H1 (cell line): ENCODE measurements around the gene PPP1R1B. TPM values are rescaled to one million over a fixed set of nuclear protein-coding genes. Genes with fewer than 3 reads are reported as not detected.

Experiments
- CTCF ChIA-PET: fragments of 300-600 bp; sonication (Branson Sonifier 250); formaldehyde crosslinking; loops from one replicate; lab custom pipeline; 2021; ENCODE audit not compliant: partially characterized antibody; lab: Charles Lee
- POLR2A ChIA-PET: fragments of 300-600 bp; sonication (Branson Sonifier 250); formaldehyde crosslinking; loops from one replicate; lab custom pipeline; 2021; ENCODE audit warnings: inconsistent platforms; ENCODE audit not compliant: partially characterized antibody; lab: Charles Lee
- DNase-seq, 2 experiments: peaks; one replicate each; pipeline versions ENCODE4 v3.0.0 to v3.0.0-alpha.2; 2010 to 2022; ENCODE audit warnings: low spot score in 2 of 2, low read depth in 1 of 2, mixed read lengths in 1 of 2
- FAIRE-seq: peaks from 2 replicates; lab custom pipeline; 2011; peaks lifted over from hg19 to GRCh38; lab: Jason Lieb, UNC
- H2AFZ ChIP-seq: 2 replicates; pipeline ENCODE4 v1.8.1; 2012; ENCODE audit warnings: low read length, inconsistent platforms
- H2AK5ac ChIP-seq: 2 replicates; pipeline ENCODE4 v1.6.1; 2013; ENCODE audit warnings: low read depth, low read length
- H2BK120ac ChIP-seq: replicated peaks from 2 replicates; pipeline ENCODE3; 2013; ENCODE audit warnings: low read depth, low read length, inconsistent platforms
- H2BK12ac ChIP-seq: 2 replicates; pipeline ENCODE4 v1.6.1; 2013; ENCODE audit warnings: low read depth, low read length
- H2BK15ac ChIP-seq: 2 replicates; pipeline ENCODE4 v1.6.1; 2013; ENCODE audit warnings: low read length
- H2BK20ac ChIP-seq: 2 replicates; pipeline ENCODE4 v1.6.1; 2013; ENCODE audit warnings: low read length
- H2BK5ac ChIP-seq: 2 replicates; pipeline ENCODE4 v1.6.1; 2013; ENCODE audit warnings: low read depth, low read length
- H3K14ac ChIP-seq: 2 replicates; pipeline ENCODE4 v1.6.1; 2013; ENCODE audit warnings: inconsistent platforms; ENCODE audit not compliant: insufficient read length
- H3K18ac ChIP-seq: 2 replicates; pipeline ENCODE4 v1.6.1; 2013; ENCODE audit warnings: low read length; ENCODE audit errors: extremely low read depth
- H3K23ac ChIP-seq: 2 replicates; pipeline ENCODE4 v1.6.1; 2013; ENCODE audit warnings: inconsistent platforms; ENCODE audit not compliant: insufficient read length
- H3K23me2 ChIP-seq: 2 replicates; pipeline ENCODE4 v1.6.1; 2013; ENCODE audit warnings: low read depth, low read length
- H3K27ac ChIP-seq: 2 replicates; pipeline ENCODE4 v1.6.1; 2011; ENCODE audit warnings: low read depth, low read length, inconsistent platforms
- H3K27me3 ChIP-seq, 4 experiments: replicated peaks in 1 of 4; 1 replicate in 1 of 4; 2 replicates in 3 of 4; pipeline versions ENCODE4 v1.6.1 to v1.8.1; 2011 to 2013; ENCODE audit warnings: low read length in 3 of 4, mild to moderate bottlenecking in 3 of 4, inconsistent platforms in 2 of 4, mixed read lengths in 2 of 4, moderate library complexity in 1 of 4; ENCODE audit not compliant: control insufficient read depth in 3 of 4, insufficient read depth in 3 of 4; ENCODE audit errors: extremely low read depth in 1 of 4
- H3K36me3 ChIP-seq, 4 experiments: 2 replicates each; pipeline versions ENCODE4 v1.6.1 to v1.8.1; 2011 to 2013; ENCODE audit warnings: mild to moderate bottlenecking in 4 of 4, low read length in 3 of 4, moderate library complexity in 2 of 4, control low read depth in 1 of 4, inconsistent platforms in 1 of 4; ENCODE audit not compliant: insufficient read depth in 4 of 4, control insufficient read depth in 2 of 4
- H3K4ac ChIP-seq: replicated peaks from 2 replicates; pipeline ENCODE3; 2013; ENCODE audit warnings: low read length, low read depth, mixed read lengths, inconsistent platforms; ENCODE audit not compliant: insufficient read length
- H3K4me1 ChIP-seq, 4 experiments: replicated peaks in 1 of 4; 1 replicate in 1 of 4; 2 replicates in 3 of 4; pipeline versions ENCODE4 v1.6.1 to v1.8.1; 2011 to 2013; ENCODE audit warnings: low read length in 3 of 4, inconsistent platforms in 2 of 4, mixed read lengths in 1 of 4; ENCODE audit not compliant: insufficient read depth in 4 of 4, control insufficient read depth in 3 of 4
- H3K4me2 ChIP-seq, 2 experiments: 2 replicates each; pipeline versions ENCODE4 v1.6.1 to v1.8.1; 2011 to 2013; ENCODE audit warnings: low read depth in 2 of 2, low read length in 2 of 2, control low read depth in 1 of 2, inconsistent platforms in 1 of 2, mild to moderate bottlenecking in 1 of 2; ENCODE audit not compliant: insufficient read depth in 1 of 2
- H3K4me3 ChIP-seq, 4 experiments: fragments of 200-600, 300-600 bp in 1 of 4; sonication (generic), shearing (Covaris generic), sonication (Bioruptor Twin) in 1 of 4; 2 replicates each; pipeline versions ENCODE4 v1.5.1 to v1.8.1; 2011 to 2016; ENCODE audit warnings: low read length in 4 of 4, low read depth in 3 of 4, control low read depth in 2 of 4, inconsistent platforms in 2 of 4, mild to moderate bottlenecking in 2 of 4, mixed read lengths in 1 of 4, moderate library complexity in 1 of 4; ENCODE audit not compliant: insufficient read depth in 2 of 4; ENCODE audit errors: extremely low read depth in 1 of 4
- H3K56ac ChIP-seq: replicated peaks from 2 replicates; pipeline ENCODE3; 2013; ENCODE audit warnings: low read depth, mild to moderate bottlenecking, mixed read lengths, low read length, inconsistent platforms; ENCODE audit not compliant: insufficient read length
- H3K79me1 ChIP-seq: 2 replicates; pipeline ENCODE4 v1.6.1; 2013; ENCODE audit warnings: low read depth, low read length, control low read depth
- H3K79me2 ChIP-seq, 2 experiments: 2 replicates each; pipeline versions ENCODE4 v1.6.1 to v1.8.1; 2012 to 2013; ENCODE audit warnings: low read length in 2 of 2, mild to moderate bottlenecking in 2 of 2, inconsistent platforms in 1 of 2; ENCODE audit not compliant: insufficient read depth in 2 of 2, control insufficient read depth in 1 of 2
- H3K9ac ChIP-seq, 4 experiments: replicated peaks in 1 of 4; 1 replicate in 1 of 4; 2 replicates in 3 of 4; pipeline versions ENCODE4 v1.6.1 to v1.8.1; 2011 to 2013; ENCODE audit warnings: low read depth in 3 of 4, low read length in 3 of 4, control low read depth in 2 of 4, mild to moderate bottlenecking in 2 of 4, moderate library complexity in 2 of 4, inconsistent platforms in 1 of 4; ENCODE audit errors: extremely low read depth in 1 of 4
- H3K9me3 ChIP-seq, 2 experiments: 2 replicates each; pipeline versions ENCODE4 v1.6.1 to v1.8.1; 2012 to 2013; ENCODE audit warnings: mild to moderate bottlenecking in 2 of 2, moderate library complexity in 2 of 2, control low read depth in 1 of 2, inconsistent platforms in 1 of 2, low read depth in 1 of 2, low read length in 1 of 2, mixed read lengths in 1 of 2; ENCODE audit not compliant: insufficient read depth in 2 of 2
- H4K20me1 ChIP-seq, 2 experiments: replicated peaks in 1 of 2; 2 replicates each; pipeline versions ENCODE3 to v1.8.1; 2011 to 2013; ENCODE audit warnings: inconsistent platforms in 2 of 2, low read length in 2 of 2, mild to moderate bottlenecking in 1 of 2; ENCODE audit not compliant: insufficient read depth in 2 of 2, control insufficient read depth in 1 of 2
- H4K5ac ChIP-seq: 2 replicates; pipeline ENCODE4 v1.6.1; 2013; ENCODE audit warnings: low read length, low read depth, mixed read lengths, inconsistent platforms; ENCODE audit not compliant: insufficient read length
- H4K8ac ChIP-seq: 2 replicates; pipeline ENCODE4 v1.8.0; 2013; ENCODE audit warnings: mild to moderate bottlenecking, moderate library complexity, low read length, inconsistent platforms; ENCODE audit not compliant: insufficient read depth; ENCODE audit errors: extremely low read depth
- H4K91ac ChIP-seq: replicated peaks from 2 replicates; pipeline ENCODE3; 2013; ENCODE audit warnings: low read length, mixed read lengths, inconsistent platforms; ENCODE audit not compliant: insufficient read length
- ASH2L ChIP-seq: fragments of 200-600, 300-600 bp; sonication (generic); IDR thresholded peaks from one replicate; pipeline ENCODE4 v1.7.1; 2017; ENCODE audit warnings: low read length
- CEBPB ChIP-seq: IDR thresholded peaks from 2 replicates; pipeline ENCODE4 v1.6.1; 2012; ENCODE audit warnings: low read depth, low read length
- GABPA ChIP-seq: IDR thresholded peaks from 2 replicates; pipeline ENCODE4 v1.6.1; 2011; ENCODE audit warnings: mild to moderate bottlenecking, low read length, moderate library complexity, borderline replicate concordance; ENCODE audit not compliant: insufficient read depth
- RAD21 ChIP-seq, 2 experiments: IDR thresholded peaks in 1 of 2; conservative IDR thresholded peaks in 1 of 2; 2 replicates each; pipeline ENCODE4 v1.6.1; 2011; ENCODE audit warnings: low read depth in 2 of 2, low read length in 2 of 2, improper control_type of control experiment in 1 of 2, inconsistent platforms in 1 of 2, mild to moderate bottlenecking in 1 of 2, moderate library complexity in 1 of 2
- RBBP5 ChIP-seq: IDR thresholded peaks from 2 replicates; pipeline ENCODE4 v1.7.1; 2012; ENCODE audit warnings: low read depth, mild to moderate bottlenecking, inconsistent platforms, low read length, moderate library complexity, borderline replicate concordance
- SUZ12 ChIP-seq: fragments of 200-600 bp; sonication (generic); IDR thresholded peaks from 2 replicates; pipeline ENCODE4 v1.6.1; 2012; ENCODE audit warnings: mild to moderate bottlenecking, inconsistent platforms, low read length, moderate library complexity, mixed read lengths
- TCF12 ChIP-seq: IDR thresholded peaks from 2 replicates; pipeline ENCODE4 v1.6.1; 2011; ENCODE audit warnings: low read depth, mild to moderate bottlenecking, low read length
- TEAD4 ChIP-seq: IDR thresholded peaks from 2 replicates; pipeline ENCODE4 v1.6.1; 2012; ENCODE audit warnings: low read depth, low read length, inconsistent platforms, mixed read lengths
- YY1 ChIP-seq: IDR thresholded peaks from 2 replicates; pipeline ENCODE4 v1.6.1; 2011; ENCODE audit warnings: low read depth, mild to moderate bottlenecking, low read length
- WGBS, 2 experiments: shearing (Covaris generic) in 1 of 2; methylation state at CpG; one replicate each; pipeline versions ENCODE4 v1.1.6 to v1.1.7; 2013 to 2015; ENCODE audit warnings: low lambda C conversion rate in 2 of 2, mixed read lengths in 2 of 2, inconsistent platforms in 1 of 2, low coverage in 1 of 2, missing lambda C conversion rate in 1 of 2; ENCODE audit not compliant: insufficient replicate concordance in 2 of 2, insufficient coverage in 1 of 2, insufficient read length in 1 of 2; ENCODE audit errors: extremely low coverage in 1 of 2, missing lambda C conversion rate in 1 of 2; 5-methylcytosine and 5-hydroxymethylcytosine counted together
- polyA plus RNA-seq, 7 experiments: library from polyadenylated mRNA; depleted of rRNA in 3 of 7; stranded (reverse) in 5 of 7; unstranded in 2 of 7; fragments of >200 nt in 5 of 7; fragments of 200-250 nt in 2 of 7; gene quantifications; 1 replicate in 5 of 7; 2 replicates in 1 of 7; 4 replicates in 1 of 7; pipeline versions ENCODE4 v1.2.1 to v1.2.3, GENCODE V29; 2011 to 2013; ENCODE audit warnings: missing spikeins in 2 of 7, mixed read lengths in 2 of 7
- total RNA-seq: library from RNA; stranded (reverse); fragmentation: NEBNext Ultra II Directional; extraction: Animal tissue kit (Norgen Biotek cat#: 25700); gene quantifications from 2 replicates; pipeline ENCODE4 v1.2.1, GENCODE V29; 2021
- TF ChIP-seq, protein P1 (sequence below): IDR thresholded peaks from 2 replicates; pipeline ENCODE4 v1.6.1; 2012; ENCODE audit warnings: inconsistent platforms

The PPP1R1B gene
- total and polyA plus RNA-seq, 2 of the 8 experiments (the other 6 are each of a cell fraction or from before 2014, with no cell fraction given): 10.7 to 22.3 TPM

DNA sequence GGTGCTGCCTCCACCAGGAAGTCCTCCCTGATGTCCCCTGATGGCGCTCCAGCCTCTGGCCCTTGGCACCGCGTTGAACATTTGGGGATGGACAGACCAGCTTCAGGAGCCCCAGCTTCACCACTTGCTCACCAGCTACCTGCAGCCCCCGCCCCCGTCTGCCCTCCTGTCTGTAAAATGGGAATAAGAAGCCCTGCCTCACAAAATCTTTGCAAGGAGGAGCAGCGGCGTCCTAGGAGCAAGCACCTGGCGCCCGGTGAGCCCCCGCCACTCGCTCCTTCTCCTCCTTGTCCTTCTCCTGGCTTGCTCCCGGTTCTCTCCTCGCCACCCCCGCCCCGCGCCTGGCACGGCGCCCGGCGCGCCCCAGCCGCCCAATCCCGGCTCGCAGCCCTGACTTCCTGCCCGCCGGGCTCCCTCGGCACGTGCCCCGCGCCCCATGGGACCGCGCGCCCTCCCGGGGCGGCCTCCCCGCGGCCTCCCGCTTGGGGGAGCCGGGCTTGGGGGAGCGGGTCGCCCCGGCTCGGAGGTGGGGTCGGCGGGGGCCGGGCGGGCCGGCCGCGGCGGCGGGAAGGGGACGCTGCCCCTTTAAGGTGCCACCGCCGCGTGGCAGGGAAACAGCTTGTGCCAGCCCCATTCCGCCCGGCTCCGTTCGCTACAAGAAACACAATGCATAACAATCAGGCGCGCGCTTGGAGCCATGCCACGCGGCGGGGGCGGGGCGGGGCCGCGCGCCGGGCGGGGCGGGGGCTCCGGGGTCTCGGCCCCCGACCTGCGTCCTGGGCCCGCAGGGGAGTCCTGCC, 9.1 kb upstream of the PPP1R1B start:
- Histone ChIP-seq H3K27me3 (peaks cover 27 to 66% (median 49%) of the 10 kb centered on the region in 4 experiments), H4K20me1 (no peaks in the 10 kb centered on the region), H3K4me2 (peak overlapping the region; percentile 64 to 94), H2BK20ac (no peak overlapping the region), H3K9ac (no peak overlapping the region), H3K27ac (no peak overlapping the region), H3K23me2 (peaks cover 10% of the 10 kb centered on the region; the same call in 1 of the 2 replicates), H3K18ac (no peak overlapping the region; the same call in 1 of the 2 replicates), H2BK12ac (no peak overlapping the region), H3K23ac (no peak overlapping the region), H4K91ac (no peak overlapping the region), H3K36me3 (no peaks in the 10 kb centered on the region), H2AK5ac (no peak overlapping the region), H3K4me3 (peak overlapping the region; percentile 37 to 72 (median 47); a peak in 7 of 8 replicates), H3K9me3 (no peaks in the 10 kb centered on the region), H2BK120ac (no peak overlapping the region), H3K14ac (no peak overlapping the region), H3K79me2 (no peaks in the 10 kb centered on the region), H3K4ac (no peak overlapping the region), H4K5ac (no peak overlapping the region), H2BK15ac (no peak overlapping the region), H4K8ac (0 out of 2 replicates have a peak overlapping the region, but pooled peaks have one; percentile 75), H3K56ac (no peak overlapping the region), H3K79me1 (no peaks in the 10 kb centered on the region), H3K4me1 (peaks cover 0 to 7% (median 4%) of the 10 kb centered on the region in 4 experiments; a peak in 5 of 7 replicates), H2BK5ac (no peak overlapping the region), H2AFZ (peak overlapping the region; percentile 40; the same call in 1 of the 2 replicates)
- peak in 1 of 2 experiments; percentile 74 for DNase-seq
- no peak for FAIRE-seq
- 16% methylated on average over 5 of the region's 79 CpGs; no CpG with 5 or more reads in 1 of the 2 experiments for whole genome bisulfite sequencing, 2 experiments
- POLR2A ChIA-PET: interaction anchor here (0.7 to 2.6 kb wide), 7 partner anchors 10 to 35 kb away, joined by 3 to 11 read pairs (median 4); partner anchors contain the start of gene NEUROD2
- CTCF ChIA-PET: interaction anchor here (1.1 to 49.2 kb wide), 8 partner anchors 13 to 102 kb away, joined by 3 to 1885 read pairs (median 117); partner anchors contain the start of genes ERBB2, NEUROD2, PGAP3 and PNMT
- no peak for TF ChIP-seq YY1
- peak; percentile 38; the same call in 1 of the 2 replicates for TF ChIP-seq TEAD4
- no peak for TF ChIP-seq ASH2L
- no peak for TF ChIP-seq CEBPB
- no peak for TF ChIP-seq RAD21 (IDR thresholded peaks at IDR 0.05 in 1 of 2, conservative IDR thresholded peaks at IDR 0.05 in 1 of 2; ENCODE audit: low read depth in 2 of 2, low read length in 2 of 2)
- TF ChIP-seq, protein P1, sequence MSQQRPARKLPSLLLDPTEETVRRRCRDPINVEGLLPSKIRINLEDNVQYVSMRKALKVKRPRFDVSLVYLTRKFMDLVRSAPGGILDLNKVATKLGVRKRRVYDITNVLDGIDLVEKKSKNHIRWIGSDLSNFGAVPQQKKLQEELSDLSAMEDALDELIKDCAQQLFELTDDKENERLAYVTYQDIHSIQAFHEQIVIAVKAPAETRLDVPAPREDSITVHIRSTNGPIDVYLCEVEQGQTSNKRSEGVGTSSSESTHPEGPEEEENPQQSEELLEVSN: peak; percentile 58; the same call in 1 of the 2 replicates
- no peak for TF ChIP-seq TCF12
- 0 out of 2 replicates have a peak, but pooled peaks have one; percentile 58 for TF ChIP-seq RBBP5
- TF ChIP-seq SUZ12: peak; percentile 23; the same call in 1 of the 2 replicates
- TF ChIP-seq GABPA: no peak
